ENCODE data around the gene NOTUM.

The NOTUM gene

DNA sequence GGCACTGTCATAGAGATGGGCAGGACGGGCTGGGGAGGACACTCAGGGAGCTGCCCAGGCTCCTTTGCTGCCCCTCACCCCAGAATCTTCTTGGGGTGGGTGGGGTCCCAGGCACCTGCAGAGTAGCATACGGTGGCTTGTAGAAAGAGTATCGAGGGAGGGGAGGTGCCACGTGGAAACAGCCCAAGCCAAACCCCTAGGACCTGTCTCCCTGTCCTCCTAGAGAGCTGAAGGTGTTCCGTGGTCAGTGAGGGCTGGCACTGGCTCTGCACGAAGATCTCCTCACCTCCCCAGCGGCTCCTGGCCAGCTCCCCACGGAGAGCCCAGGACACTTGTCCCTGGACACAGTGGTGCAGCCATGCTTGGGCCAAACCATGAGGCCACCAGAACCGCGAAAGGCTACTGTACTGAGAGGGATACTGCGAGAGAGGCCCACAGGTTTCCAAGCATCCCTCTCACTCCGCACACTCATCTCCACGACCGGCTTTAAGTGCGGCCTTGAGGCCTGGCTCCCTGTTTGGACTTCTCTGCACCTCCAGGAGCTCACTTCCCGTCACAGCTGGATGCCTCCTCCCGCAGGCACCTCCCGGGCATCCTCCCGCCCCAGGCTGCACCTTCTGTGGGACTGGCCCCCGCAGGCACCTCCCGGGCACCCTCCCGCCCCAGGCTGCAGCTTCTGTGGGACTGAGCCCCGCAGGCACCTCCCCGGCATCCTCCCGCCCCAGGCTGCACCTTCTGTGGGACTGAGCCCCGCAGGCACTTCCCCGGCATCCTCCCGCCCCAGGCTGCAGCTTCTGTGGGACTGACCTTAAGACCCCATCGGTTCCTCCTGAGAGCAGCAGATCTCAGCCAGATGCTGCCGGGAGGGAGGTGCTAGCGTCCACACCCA lies 31.5 kb downstream of the NOTUM start:
- peak overlapping the region; percentile 85 for H3K27ac ChIP-seq
- TF ChIP-seq, protein P1, sequence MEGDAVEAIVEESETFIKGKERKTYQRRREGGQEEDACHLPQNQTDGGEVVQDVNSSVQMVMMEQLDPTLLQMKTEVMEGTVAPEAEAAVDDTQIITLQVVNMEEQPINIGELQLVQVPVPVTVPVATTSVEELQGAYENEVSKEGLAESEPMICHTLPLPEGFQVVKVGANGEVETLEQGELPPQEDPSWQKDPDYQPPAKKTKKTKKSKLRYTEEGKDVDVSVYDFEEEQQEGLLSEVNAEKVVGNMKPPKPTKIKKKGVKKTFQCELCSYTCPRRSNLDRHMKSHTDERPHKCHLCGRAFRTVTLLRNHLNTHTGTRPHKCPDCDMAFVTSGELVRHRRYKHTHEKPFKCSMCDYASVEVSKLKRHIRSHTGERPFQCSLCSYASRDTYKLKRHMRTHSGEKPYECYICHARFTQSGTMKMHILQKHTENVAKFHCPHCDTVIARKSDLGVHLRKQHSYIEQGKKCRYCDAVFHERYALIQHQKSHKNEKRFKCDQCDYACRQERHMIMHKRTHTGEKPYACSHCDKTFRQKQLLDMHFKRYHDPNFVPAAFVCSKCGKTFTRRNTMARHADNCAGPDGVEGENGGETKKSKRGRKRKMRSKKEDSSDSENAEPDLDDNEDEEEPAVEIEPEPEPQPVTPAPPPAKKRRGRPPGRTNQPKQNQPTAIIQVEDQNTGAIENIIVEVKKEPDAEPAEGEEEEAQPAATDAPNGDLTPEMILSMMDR (IDR thresholded peaks at IDR 0.05), result no peak
- no peak for TF ChIP-seq ZFX (IDR thresholded peaks at IDR 0.05; ENCODE audit: borderline replicate concordance)

DNA sequence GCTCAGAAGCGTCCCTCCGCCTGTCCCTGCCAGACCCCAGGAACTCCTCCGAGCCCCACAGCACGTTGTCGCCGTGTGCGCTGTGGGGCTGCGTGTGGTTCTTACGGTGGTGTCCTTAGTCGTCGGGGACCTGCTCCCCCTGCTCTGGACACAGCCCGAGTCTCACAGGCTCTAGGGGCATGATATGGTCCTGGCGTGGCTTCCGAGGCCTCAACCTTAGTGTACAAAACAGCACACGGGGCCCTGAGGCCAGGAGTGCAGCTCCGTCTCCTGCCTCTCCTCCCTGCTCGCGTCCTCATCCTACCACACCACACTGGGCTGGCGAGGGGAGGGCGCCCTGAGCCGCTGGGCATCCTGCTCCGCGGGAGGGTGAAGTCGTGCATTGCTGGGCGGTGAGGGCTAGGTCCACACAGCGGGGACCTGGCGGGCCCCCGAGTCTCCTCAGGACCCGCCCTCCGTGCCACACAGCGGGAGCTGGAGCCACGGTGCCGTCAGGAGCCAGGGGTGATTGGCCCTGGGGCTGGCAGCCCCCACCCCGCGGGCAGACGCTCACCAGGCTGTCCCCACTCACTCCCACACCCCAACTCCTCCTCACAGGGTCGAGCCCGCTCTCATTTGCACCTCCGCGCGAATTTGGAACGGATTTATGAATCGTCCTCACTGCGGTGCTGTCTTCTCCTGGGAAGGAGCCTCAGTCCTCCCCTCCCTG lies 32.3 kb downstream of the NOTUM start:
- H3K27ac ChIP-seq, result peak overlapping the region; percentile 85
- TF ChIP-seq ZFX (IDR thresholded peaks at IDR 0.05; ENCODE audit: borderline replicate concordance), result no peak

DNA sequence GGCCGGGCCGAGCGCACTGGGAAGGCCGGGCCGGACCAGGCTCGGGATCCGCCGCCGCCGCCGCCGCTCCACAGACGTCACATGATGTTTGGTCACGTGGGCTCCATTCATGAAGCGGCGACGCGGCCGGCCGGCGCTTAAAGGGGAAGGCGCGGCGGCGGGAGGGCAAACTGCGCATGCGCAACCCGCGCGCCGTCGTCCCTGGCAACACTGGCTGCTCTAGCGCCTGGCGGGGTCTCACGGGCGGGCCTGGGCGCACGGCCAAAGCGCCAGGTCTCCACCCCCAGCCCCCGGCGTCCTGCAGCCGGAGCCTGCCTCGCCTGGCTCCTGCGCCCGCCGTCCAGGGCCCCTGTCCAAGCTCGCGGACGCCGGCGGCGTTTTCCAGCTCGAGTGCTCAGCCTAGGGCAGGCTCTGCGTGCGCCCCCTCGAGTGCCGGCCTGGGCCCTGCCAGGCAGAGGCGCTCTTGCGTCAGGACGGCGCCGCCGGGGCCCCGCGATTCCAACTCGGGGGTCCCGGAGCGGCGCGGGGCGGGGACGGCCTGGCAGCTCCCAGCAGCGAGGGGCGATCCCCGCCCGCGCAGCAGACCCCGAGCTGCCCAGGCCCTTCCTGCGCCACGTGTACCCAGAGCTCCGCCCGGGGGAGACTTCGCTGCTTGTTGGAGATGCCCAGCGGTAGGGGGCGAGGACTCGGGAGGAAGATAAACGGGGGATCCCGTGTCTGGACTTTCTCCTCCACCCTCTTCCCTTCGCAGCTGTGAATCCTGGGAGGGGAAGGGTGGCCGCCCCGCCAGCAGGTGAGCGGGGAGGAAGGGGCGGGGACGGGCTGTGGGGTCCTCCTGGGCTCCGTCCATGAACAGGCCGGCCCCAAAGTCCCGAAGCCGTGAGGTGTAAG lies 33.1 kb downstream of the NOTUM start, which contains the start of gene MAFG:
MAFG (minus strand) TSS at position 83 of the 891 bp plus-strand sequence. CDS start 4,550 bp downstream, outside the sequence.
- peak within 1 kb of the TSS; percentile 85 for H3K27ac ChIP-seq
- TF ChIP-seq, protein P1 (IDR thresholded peaks at IDR 0.05), result peak; percentile 70
- TF ChIP-seq ZFX (IDR thresholded peaks at IDR 0.05; ENCODE audit: borderline replicate concordance), result no peak

DNA sequence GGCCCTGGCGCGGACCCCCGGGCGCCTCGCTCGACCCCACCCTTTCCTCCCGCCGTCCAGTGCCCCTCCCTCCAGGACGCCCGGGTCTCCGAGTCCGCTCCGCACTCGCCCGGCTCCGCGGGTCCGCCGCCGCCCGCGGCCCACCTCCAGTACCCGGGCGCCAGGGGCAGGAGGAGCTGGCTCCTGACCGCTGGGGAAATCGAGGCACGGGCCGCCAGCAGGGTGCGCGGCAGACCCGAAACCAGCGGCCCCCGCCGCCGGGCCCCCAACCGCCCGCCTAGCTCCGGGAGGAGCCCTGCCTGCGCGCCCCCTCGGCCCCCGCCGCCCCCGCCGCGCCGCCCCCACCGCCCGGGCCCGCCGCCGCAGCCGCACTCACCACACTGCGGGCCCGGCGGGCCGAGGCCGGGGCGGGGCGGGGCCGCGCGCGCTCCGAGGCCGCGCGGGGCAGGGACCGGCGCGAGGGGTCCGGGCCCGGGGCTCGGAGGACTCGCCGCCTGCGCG lies 33.8 kb downstream of the NOTUM start:
- TF ChIP-seq, protein P1 (IDR thresholded peaks at IDR 0.05), result no peak
- no peak for TF ChIP-seq ZFX (IDR thresholded peaks at IDR 0.05; ENCODE audit: borderline replicate concordance)
- H3K27ac ChIP-seq, result peak overlapping the region; percentile 85

DNA sequence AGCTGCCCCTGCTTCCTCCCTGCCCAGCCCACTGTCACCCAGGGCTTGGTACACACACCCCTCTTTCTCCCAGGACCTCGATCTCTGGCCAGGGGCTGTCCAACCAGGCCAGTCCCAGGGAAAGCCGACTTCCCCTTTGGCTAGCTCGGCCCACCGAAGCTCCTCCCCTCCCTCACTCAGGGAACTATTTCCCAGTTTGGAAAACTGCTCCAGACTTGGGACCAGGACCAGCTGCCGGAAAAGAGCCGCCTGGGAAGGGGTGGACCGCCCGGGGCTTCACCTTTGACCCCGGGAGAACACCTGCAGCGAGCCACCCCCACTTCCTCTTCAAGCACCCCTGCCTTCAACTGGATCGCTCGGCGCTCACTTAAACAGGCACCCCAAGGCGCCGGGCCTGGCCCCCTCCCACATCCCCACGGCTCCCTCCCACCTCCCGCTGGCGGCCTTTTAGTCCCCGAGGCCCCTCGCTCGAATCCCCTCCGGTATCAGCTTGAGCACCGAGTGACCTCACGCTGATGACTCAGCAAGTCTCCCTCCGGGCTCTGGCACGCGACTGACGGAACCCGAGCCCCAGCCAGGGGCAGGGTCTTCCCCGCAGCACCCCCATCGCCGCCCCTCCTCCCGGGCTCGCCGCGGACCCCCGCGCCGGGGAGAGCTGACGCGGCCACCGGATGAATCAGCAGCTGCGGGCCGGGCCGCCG lies 34.4 kb downstream of the NOTUM start:
- peak overlapping the region; percentile 85 for H3K27ac ChIP-seq
- no peak for TF ChIP-seq ZFX (IDR thresholded peaks at IDR 0.05; ENCODE audit: borderline replicate concordance)
- TF ChIP-seq, protein P1 (IDR thresholded peaks at IDR 0.05), result no peak

DNA sequence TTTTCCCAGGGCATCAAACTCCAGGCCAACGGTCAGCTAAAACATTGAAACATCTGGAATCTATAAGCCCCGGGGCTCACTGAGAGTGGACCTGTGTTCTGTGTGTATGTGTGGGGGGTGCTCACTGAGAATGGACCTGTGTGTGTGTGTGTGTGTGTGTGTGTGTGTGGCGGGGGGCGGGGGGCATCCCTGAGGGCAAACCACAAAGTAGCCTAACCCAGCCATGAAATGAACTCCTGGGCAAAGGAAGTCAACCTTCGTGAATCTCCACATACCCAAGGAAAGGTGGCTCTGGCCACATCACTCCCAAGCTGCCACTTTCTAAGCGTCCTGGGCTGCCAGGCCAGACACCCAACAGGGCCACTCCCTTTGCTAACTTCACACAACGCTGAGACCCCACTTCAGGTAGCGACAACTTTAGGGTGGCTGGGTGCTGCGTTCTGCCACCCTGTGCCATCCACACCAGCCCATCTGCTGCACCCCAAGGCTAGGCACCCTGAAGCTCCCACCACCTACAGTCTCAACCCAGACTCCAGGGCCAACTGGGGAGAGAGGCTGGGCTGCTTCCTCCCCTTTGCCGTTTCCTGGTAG lies 35.0 kb downstream of the NOTUM start:
- TF ChIP-seq, protein P1 (IDR thresholded peaks at IDR 0.05), result no peak
- TF ChIP-seq ZFX (IDR thresholded peaks at IDR 0.05; ENCODE audit: borderline replicate concordance), result no peak
- H3K27ac ChIP-seq, result peak overlapping the region; percentile 85

All from 22Rv1 (cell line).